ENCODE data around the gene FBLN1. TPM values are rescaled to one million over a fixed set of nuclear protein-coding genes. Genes with fewer than 3 reads are reported as not detected.
"Not testable (repeated sequence)": the region's sequence is repeated elsewhere in the genome, so short reads cannot be mapped to it uniquely, and the experiment has no call there.

FBLN1 gene
- total RNA-seq, 1 donor from 2014 or later = 18.2 TPM

GRCh38 chr22:45493286-45493771 lies 9.4 kb upstream of the FBLN1 start:
- Histone ChIP-seq H3K36me3 (ENCODE audit: control insufficient read depth, insufficient read depth, low read length) (no peaks in the 10 kb centered on the region), H3K4me3 (ENCODE audit: low read depth, low read length) (no peak overlapping the region), H3K27me3 (ENCODE audit: control insufficient read depth, insufficient read depth, low read length) (no peaks in the 10 kb centered on the region)
- no peak for TF ChIP-seq CTCF (IDR thresholded peaks at IDR 0.05; ENCODE audit: insufficient read depth, low read length, severe bottlenecking)
- DNase-seq (ENCODE audit: low read depth) (no peak), FAIRE-seq (no peak)

- not testable (repeated sequence) for H3K27me3 ChIP-seq (ENCODE audit: control insufficient read depth, insufficient read depth, low read length); H3K4me3 ChIP-seq (ENCODE audit: low read depth, low read length); DNase-seq (ENCODE audit: low read depth); H3K36me3 ChIP-seq (ENCODE audit: control insufficient read depth, insufficient read depth, low read length); FAIRE-seq
These were observed 8.4 kb upstream of the FBLN1 start for GRCh38 chr22:45494306-45494705.

GRCh38 chr22:45495616-45496015 lies 7.1 kb upstream of the FBLN1 start:
- H3K4me3 ChIP-seq (ENCODE audit: low read depth, low read length); FAIRE-seq; H3K36me3 ChIP-seq (ENCODE audit: control insufficient read depth, insufficient read depth, low read length); DNase-seq (ENCODE audit: low read depth); H3K27me3 ChIP-seq (ENCODE audit: control insufficient read depth, insufficient read depth, low read length): not testable (repeated sequence)

GRCh38 chr22:45496451-45496941 lies 6.2 kb upstream of the FBLN1 start:
- Histone ChIP-seq H3K27me3 (ENCODE audit: control insufficient read depth, insufficient read depth, low read length) (no peaks in the 10 kb centered on the region), H3K36me3 (ENCODE audit: control insufficient read depth, insufficient read depth, low read length) (no peaks in the 10 kb centered on the region), H3K4me3 (ENCODE audit: low read depth, low read length) (no peak overlapping the region)
- FAIRE-seq = no peak
- TF ChIP-seq CTCF (IDR thresholded peaks at IDR 0.05; ENCODE audit: insufficient read depth, low read length, severe bottlenecking) = no peak
- DNase-seq (ENCODE audit: low read depth) = no peak

- Histone ChIP-seq H3K36me3 (ENCODE audit: control insufficient read depth, insufficient read depth, low read length) (no peaks in the 10 kb centered on the region), H3K4me3 (ENCODE audit: low read depth, low read length) (no peak overlapping the region), H3K27me3 (ENCODE audit: control insufficient read depth, insufficient read depth, low read length) (no peaks in the 10 kb centered on the region)
- DNase-seq (ENCODE audit: low read depth) (no peak), FAIRE-seq (no peak)
- TF ChIP-seq CTCF (IDR thresholded peaks at IDR 0.05; ENCODE audit: insufficient read depth, low read length, severe bottlenecking) = no peak
These were observed 5.1 kb upstream of the FBLN1 start for GRCh38 chr22:45497351-45498145.

- no peak for TF ChIP-seq CTCF (IDR thresholded peaks at IDR 0.05; ENCODE audit: insufficient read depth, low read length, severe bottlenecking)
- FAIRE-seq (no peak), DNase-seq (ENCODE audit: low read depth) (no peak)
- Histone ChIP-seq H3K4me3 (ENCODE audit: low read depth, low read length) (no peak overlapping the region), H3K36me3 (ENCODE audit: control insufficient read depth, insufficient read depth, low read length) (no peaks in the 10 kb centered on the region), H3K27me3 (ENCODE audit: control insufficient read depth, insufficient read depth, low read length) (no peaks in the 10 kb centered on the region)
These were observed 2.9 kb upstream of the FBLN1 start for GRCh38 chr22:45499746-45500145.
